GM12878 (cell line): ENCODE data around the gene NUTM2F.
"Not testable (repeated sequence)": the region's sequence is repeated elsewhere in the genome, so short reads cannot be mapped to it uniquely, and the experiment has no call there.

ENCODE experiments used
- BHLHE40 ChIP-seq, 2 experiments: fragments of 450-650 bp in 1 of 2; IDR thresholded peaks; 2 replicates each; pipeline ENCODE4 v1.6.1; 2011 to 2017; ENCODE audit warnings: low read depth in 2 of 2, borderline replicate concordance in 1 of 2, improper control_type of control experiment in 1 of 2, low read length in 1 of 2, mild to moderate bottlenecking in 1 of 2
- CTCF ChIP-seq, 3 experiments: IDR thresholded peaks in 2 of 3; conservative IDR thresholded peaks in 1 of 3; 2 replicates each; pipeline ENCODE4 v1.5.1; 2011; ENCODE audit warnings: low read depth in 3 of 3, low read length in 3 of 3, mild to moderate bottlenecking in 3 of 3, control low read depth in 2 of 3, moderate library complexity in 2 of 3, inconsistent platforms in 1 of 3, mixed read lengths in 1 of 3; ENCODE audit not compliant: control insufficient read depth in 2 of 3, insufficient read depth in 1 of 3; ENCODE audit errors: extremely low read depth in 1 of 3
- EP300 ChIP-seq, 2 experiments: fragments of 150-350 bp in 1 of 2; IDR thresholded peaks; 2 replicates each; pipeline ENCODE4 v1.6.1; 2011 to 2012; ENCODE audit warnings: low read depth in 2 of 2, low read length in 2 of 2, borderline replicate concordance in 1 of 2, improper control_type of control experiment in 1 of 2, inconsistent platforms in 1 of 2; ENCODE audit not compliant: control insufficient read depth in 1 of 2
- EZH2 ChIP-seq: IDR thresholded peaks from 2 replicates; pipeline ENCODE4 v1.6.1; 2012; ENCODE audit warnings: low read depth, mild to moderate bottlenecking, control low read depth, inconsistent platforms, low read length, borderline replicate concordance; ENCODE audit not compliant: control insufficient read depth
- MAX ChIP-seq: IDR thresholded peaks from 2 replicates; pipeline ENCODE4 v1.6.1; 2012; ENCODE audit warnings: low read depth, low read length, improper control_type of control experiment
- MXI1 ChIP-seq: fragments of 150-350 bp; IDR thresholded peaks from 2 replicates; pipeline ENCODE4 v1.6.1; 2011; ENCODE audit warnings: low read depth, mild to moderate bottlenecking, inconsistent platforms, low read length, improper control_type of control experiment

- TF ChIP-seq MAX; MXI1; CTCF (IDR thresholded peaks at IDR 0.05 in 2 of 3, conservative IDR thresholded peaks at IDR 0.05 in 1 of 3; ENCODE audit: control insufficient read depth in 2 of 3, extremely low read depth in 1 of 3, insufficient read depth in 1 of 3, low read depth in 3 of 3, low read length in 3 of 3); BHLHE40 (IDR thresholded peaks at IDR 0.05; ENCODE audit: borderline replicate concordance in 1 of 2, low read depth in 2 of 2, low read length in 1 of 2); EP300 (IDR thresholded peaks at IDR 0.05; ENCODE audit: borderline replicate concordance in 1 of 2, control insufficient read depth in 1 of 2, low read depth in 2 of 2, low read length in 2 of 2); EZH2: not testable (repeated sequence)
Measured at GRCh38 chr9:94325583-94325982, 2.9 kb downstream of the NUTM2F start.
